GM20000 (cell line): ENCODE results near the gene PRSS50.

Experiments used
- DNase-seq: peaks from one replicate; pipeline ENCODE4 v3.0.0; 2012; ENCODE audit warnings: low spot score
- CTCF ChIP-seq: IDR thresholded peaks from 2 replicates; pipeline ENCODE4 v1.5.1; 2012; ENCODE audit warnings: mild to moderate bottlenecking, control low read depth; ENCODE audit errors: extremely low read depth, missing control alignments

PRSS50 gene

GRCh38 chr3:46675426-46675825 lies 42.2 kb downstream of the PRSS50 start:
- no peak for TF ChIP-seq CTCF
- no peak for DNase-seq

- DNase-seq, result no peak
- no peak for TF ChIP-seq CTCF
Observed at GRCh38 chr3:46674031-46674845, 43.4 kb downstream of the PRSS50 start.

- DNase-seq, result no peak
- no peak for TF ChIP-seq CTCF
Observed at GRCh38 chr3:46673151-46674030, 44.3 kb downstream of the PRSS50 start.

DNA sequence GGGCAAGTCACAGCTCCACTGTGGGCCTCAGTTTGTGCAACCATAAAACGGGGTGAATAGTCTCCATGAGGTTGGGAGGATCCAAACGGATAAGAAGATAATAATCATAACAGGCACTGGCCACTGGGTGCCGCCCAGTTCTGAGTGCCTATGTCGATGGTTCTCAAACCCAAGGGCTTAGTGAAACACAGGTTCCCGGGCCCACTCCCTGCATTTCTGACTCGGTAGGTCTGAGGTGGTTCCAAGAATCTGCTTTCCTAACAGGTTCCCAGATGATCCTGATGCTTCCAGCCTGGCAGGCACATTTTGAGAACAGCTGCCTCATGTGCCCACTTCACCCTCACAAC lies 45.3 kb downstream of the PRSS50 start:
- TF ChIP-seq CTCF, result no peak
- no peak for DNase-seq

DNA sequence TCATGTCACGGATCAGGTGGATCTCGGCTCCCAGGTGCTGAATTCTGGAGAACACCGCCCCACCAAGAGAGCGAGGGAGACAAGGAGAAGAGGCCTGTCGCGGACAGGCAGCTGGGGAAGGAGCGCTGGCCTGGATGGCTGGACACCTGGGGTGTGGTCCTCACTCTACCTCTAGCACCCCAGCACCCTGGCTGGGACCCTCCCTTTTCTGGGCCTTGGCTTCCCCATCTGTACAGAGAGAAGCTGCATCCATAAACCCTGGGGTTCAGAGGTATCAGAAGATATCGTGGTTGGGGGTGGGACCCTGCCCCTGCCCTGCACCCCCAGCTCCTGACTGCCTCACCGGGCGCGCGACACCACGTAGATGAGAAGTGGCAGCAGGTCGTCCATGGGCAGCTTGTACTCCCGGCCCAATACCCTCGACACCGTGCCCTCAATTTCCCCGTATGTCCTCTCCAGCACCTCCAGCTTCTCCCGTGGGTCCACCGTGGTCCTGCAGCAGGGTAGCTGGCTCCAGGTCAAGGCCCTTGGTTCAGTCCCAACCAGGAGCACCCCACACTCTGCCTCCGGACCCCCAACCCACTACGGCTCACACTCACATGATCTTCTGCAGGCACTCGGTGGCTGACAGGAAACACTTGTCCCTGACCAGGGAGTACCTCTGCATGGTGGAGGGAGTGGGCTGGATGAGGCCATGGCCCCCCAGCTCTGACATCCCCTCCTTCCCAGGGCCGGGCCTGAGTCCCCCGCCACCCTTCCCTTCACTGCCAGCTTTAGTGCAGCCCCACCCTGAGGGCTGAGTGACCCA lies 45.9 kb downstream of the PRSS50 start:
- no peak for TF ChIP-seq CTCF
- no peak for DNase-seq

GRCh38 chr3:46670891-46671427 lies 46.7 kb downstream of the PRSS50 start:
- no peak for DNase-seq
- no peak for TF ChIP-seq CTCF
